Lower lobe of right lung (tissue), 2 donors: ENCODE data around the gene EPHB3. TPM values are rescaled to one million over a fixed set of nuclear protein-coding genes. Genes with fewer than 3 reads are reported as not detected.

Source experiments
- ATAC-seq, 2 donors: fragments of 200-7000 bp; cut with Tn5 transposase; one replicate each; pipeline ENCODE4 v1.9.1; 2020 to 2022; ENCODE audit warnings: mild to moderate bottlenecking in 2 of 2, moderate library complexity in 2 of 2
- DNase-seq: peaks from one replicate; pipeline ENCODE4 v3.0.0-alpha.2; 2020
- H3K27ac ChIP-seq: fragments of 200-600 bp; one replicate; pipeline ENCODE4 v1.8.0; 2022
- H3K27me3 ChIP-seq: fragments of 200-600 bp; one replicate; pipeline ENCODE4 v1.8.0; 2022; ENCODE audit warnings: low read depth
- H3K36me3 ChIP-seq: fragments of 200-600 bp; one replicate; pipeline ENCODE4 v1.8.0; 2022; ENCODE audit warnings: mild to moderate bottlenecking
- H3K4me1 ChIP-seq: fragments of 200-600 bp; one replicate; pipeline ENCODE4 v1.8.0; 2022
- H3K4me3 ChIP-seq: fragments of 200-600 bp; one replicate; pipeline ENCODE4 v1.8.0; 2022; ENCODE audit warnings: mild to moderate bottlenecking
- H3K9me3 ChIP-seq: fragments of 200-600 bp; one replicate; pipeline ENCODE4 v1.8.0; 2022
- CTCF ChIP-seq: fragments of 200-600 bp; IDR thresholded peaks from one replicate; pipeline ENCODE4 v1.8.0; 2022; ENCODE audit warnings: antibody characterized with exemption, mild to moderate bottlenecking
- intact Hi-C: fragments of 100-400 bp; cut with DNase I; formaldehyde crosslinking; loops from one replicate; pipeline ENCODE4 v1.11.0; 2022
- total RNA-seq: library from RNA; stranded (reverse); fragmentation: NEBNext Ultra II Directional; extraction: Animal tissue kit (Norgen Biotek cat#: 25700); gene quantifications from one replicate; pipeline ENCODE4 v1.2.1, GENCODE V29; 2021
- donor health status: DM: no; HTN: yes; CAD: no; lungs with severe emphysema.

The EPHB3 gene
- total RNA-seq, 1 donor from 2014 or later = 4.9 TPM

DNA sequence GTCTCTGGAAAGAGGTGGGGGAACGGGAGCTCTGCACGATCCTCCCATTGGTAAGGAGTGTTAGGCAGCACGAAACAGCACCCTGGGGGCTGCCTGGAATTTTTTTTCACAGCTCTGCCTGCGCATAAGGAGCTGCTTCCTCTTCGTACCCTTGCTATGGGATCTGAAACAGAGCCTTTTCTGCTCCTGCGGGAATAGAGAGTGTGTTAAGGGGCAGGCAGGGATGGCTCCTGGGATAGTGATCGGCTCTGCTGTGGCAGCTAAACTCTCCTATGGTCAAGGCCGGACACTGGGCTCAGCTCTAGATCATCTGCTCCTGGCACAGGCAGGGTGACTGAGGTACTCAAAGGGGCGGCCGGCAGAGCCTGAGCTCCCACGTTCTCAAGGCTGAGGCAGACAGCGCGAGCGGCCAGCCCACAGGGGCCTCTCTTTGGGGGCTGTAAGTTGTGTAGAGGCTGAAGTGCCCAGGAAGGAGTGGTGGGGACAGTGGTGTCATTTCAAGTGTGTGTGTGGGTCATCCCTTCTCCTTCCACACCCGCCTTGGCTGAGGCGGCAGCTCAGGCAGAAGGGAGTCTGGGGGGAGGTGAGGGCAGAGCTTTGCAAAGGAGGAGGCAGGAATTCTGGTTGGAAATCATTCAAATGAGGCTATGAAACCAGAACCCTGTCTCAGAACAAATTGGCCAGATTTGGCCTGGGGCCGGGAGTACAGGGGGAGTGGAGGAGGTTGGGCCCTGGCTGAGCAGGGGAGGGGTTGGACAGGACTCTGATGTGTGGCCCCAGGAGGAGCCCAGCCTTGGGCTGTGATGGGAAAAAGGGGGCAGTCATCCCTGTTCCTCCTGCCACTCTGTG is 31.0 kb downstream of the EPHB3 start:
- no peaks in the 10 kb centered on the region for H3K9me3 ChIP-seq
- H3K27me3 ChIP-seq = no peaks in the 10 kb centered on the region
- DNase-seq (peak; percentile 32), ATAC-seq (peak in 1 of 2 donors; percentile 17)
- no peak for TF ChIP-seq CTCF
- no peaks in the 10 kb centered on the region for H3K4me1 ChIP-seq
- no peak overlapping the region for H3K4me3 ChIP-seq
- intact Hi-C loops = no loop called here
- no peak overlapping the region for H3K27ac ChIP-seq
- H3K36me3 ChIP-seq = no peaks in the 10 kb centered on the region

GRCh38 chr3:184593220-184593927 is 31.8 kb downstream of the EPHB3 start:
- H3K36me3 ChIP-seq = no peaks in the 10 kb centered on the region
- H3K4me1 ChIP-seq = no peaks in the 10 kb centered on the region
- H3K27ac ChIP-seq = no peak overlapping the region
- intact Hi-C loops = no loop called here
- no peaks in the 10 kb centered on the region for H3K9me3 ChIP-seq
- DNase-seq = peak; percentile 28
- no peaks in the 10 kb centered on the region for H3K27me3 ChIP-seq
- no peak for TF ChIP-seq CTCF
- no peak for ATAC-seq
- H3K4me3 ChIP-seq = no peak overlapping the region

DNA sequence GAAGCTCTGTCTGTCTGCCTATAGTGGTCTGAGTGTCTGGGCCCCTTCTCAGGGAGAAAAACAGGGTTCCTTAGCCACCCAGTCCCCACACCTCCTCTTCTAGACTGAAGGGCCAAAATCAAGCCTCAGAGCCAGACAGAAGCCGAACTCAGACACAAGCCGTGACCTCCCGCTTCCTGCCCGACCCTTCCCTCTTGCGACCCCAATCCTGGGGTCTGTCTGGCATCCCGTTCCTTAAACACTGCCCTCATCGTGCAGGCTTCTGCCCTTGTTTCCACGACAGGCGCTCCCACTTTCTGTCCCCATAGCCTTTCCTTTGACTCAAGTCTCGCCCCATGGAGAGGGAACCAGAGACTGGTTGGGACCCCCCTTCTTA is 32.3 kb downstream of the EPHB3 start:
- Histone ChIP-seq H3K4me3 (no peak overlapping the region), H3K27me3 (no peaks in the 10 kb centered on the region), H3K9me3 (no peaks in the 10 kb centered on the region), H3K27ac (no peak overlapping the region), H3K4me1 (no peaks in the 10 kb centered on the region), H3K36me3 (no peaks in the 10 kb centered on the region)
- DNase-seq (peak; percentile 30), ATAC-seq (no peak)
- intact Hi-C loops = no loop called here
- TF ChIP-seq CTCF = no peak

- no peaks in the 10 kb centered on the region for H3K9me3 ChIP-seq
- no peak overlapping the region for H3K27ac ChIP-seq
- TF ChIP-seq CTCF = no peak
- H3K36me3 ChIP-seq = no peaks in the 10 kb centered on the region
- H3K27me3 ChIP-seq = no peaks in the 10 kb centered on the region
- no peak overlapping the region for H3K4me3 ChIP-seq
- no peaks in the 10 kb centered on the region for H3K4me1 ChIP-seq
- DNase-seq (peak; percentile 19), ATAC-seq (no peak)
- intact Hi-C loops = no loop called here
Measured at GRCh38 chr3:184594371-184595001, 32.9 kb downstream of the EPHB3 start.

- intact Hi-C loops = no loop called here
- Histone ChIP-seq H3K36me3 (no peaks in the 10 kb centered on the region), H3K4me1 (no peaks in the 10 kb centered on the region), H3K9me3 (no peaks in the 10 kb centered on the region), H3K27ac (no peak overlapping the region), H3K27me3 (no peaks in the 10 kb centered on the region), H3K4me3 (no peak overlapping the region)
- DNase-seq (peak; percentile 30), ATAC-seq (no peak)
- TF ChIP-seq CTCF = no peak
Measured at GRCh38 chr3:184595726-184596125, 34.1 kb downstream of the EPHB3 start.
